Activated CD8-positive, alpha-beta T cell treated with anti-CD3 and anti-CD28 coated beads for 36 hours (primary cell): Measurements from ENCODE around the gene MAP1A. TPM values are rescaled to one million over a fixed set of nuclear protein-coding genes. Genes with fewer than 3 reads are reported as not detected.

Experiments
- ATAC-seq: fragments of 200-7000 bp; cut with Tn5 transposase; one replicate; pipeline ENCODE4 v1.10.0; 2021; ENCODE audit warnings: mild to moderate bottlenecking, moderate library complexity
- CTCF ChIA-PET: fragments of 350-600 bp; sonication (Branson Sonifier 250); formaldehyde crosslinking; loops from one replicate; lab custom pipeline; 2021; ENCODE audit warnings: antibody characterized with exemption; lab: Charles Lee
- POLR2A ChIA-PET: fragments of 350-600 bp; sonication (Branson Sonifier 250); formaldehyde crosslinking; loops from one replicate; lab custom pipeline; 2021; ENCODE audit warnings: antibody characterized with exemption; lab: Charles Lee
- DNase-seq: peaks from one replicate; pipeline ENCODE4 v3.0.0-alpha.2; 2020
- H3K27ac Mint-ChIP-seq: one replicate; pipeline ENCODE4 v1.8.0; 2021; ENCODE audit warnings: mild to moderate bottlenecking, mixed read lengths
- H3K27me3 Mint-ChIP-seq: one replicate; pipeline ENCODE4 v1.8.0; 2021; ENCODE audit warnings: mixed read lengths
- H3K36me3 Mint-ChIP-seq: one replicate; pipeline ENCODE4 v1.8.0; 2021; ENCODE audit warnings: low read depth, mixed read lengths
- H3K4me1 Mint-ChIP-seq: one replicate; pipeline ENCODE4 v1.8.0; 2021; ENCODE audit warnings: low read depth, mixed read lengths
- H3K4me3 Mint-ChIP-seq: one replicate; pipeline ENCODE4 v1.8.0; 2021; ENCODE audit warnings: mild to moderate bottlenecking, moderate library complexity, mixed read lengths
- H3K9me3 Mint-ChIP-seq: one replicate; pipeline ENCODE4 v1.8.0; 2021; ENCODE audit warnings: mixed read lengths
- CTCF ChIP-seq: fragments of 200-600 bp; IDR thresholded peaks from one replicate; pipeline ENCODE4 v1.8.0; 2022; ENCODE audit warnings: antibody characterized with exemption, mild to moderate bottlenecking
- intact Hi-C: fragments of 100-400 bp; cut with micrococcal nuclease; formaldehyde crosslinking; loops from one replicate; pipeline ENCODE4 v1.10.0; 2022
- total RNA-seq, 2 experiments: library from RNA; stranded (reverse); gene quantifications; one replicate each; pipeline ENCODE4 v1.2.3, GENCODE V29; 2021

MAP1A gene
- total RNA-seq, 2 experiments from 2014 or later: 0.78 to 0.86 TPM

- Mint-ChIP-seq H3K27ac (no peak overlapping the region), H3K4me1 (peaks cover 9% of the 10 kb centered on the region), H3K4me3 (no peak overlapping the region), H3K27me3 (peaks cover 5% of the 10 kb centered on the region), H3K36me3 (no peaks in the 10 kb centered on the region), H3K9me3 (no peaks in the 10 kb centered on the region)
- no peak for TF ChIP-seq CTCF
- intact Hi-C loops: no loop called here
- ATAC-seq (no peak), DNase-seq (no peak)
- CTCF ChIA-PET: interaction anchor here (0.9 to 2.3 kb wide), 2 partner anchors 10 to 148 kb away, joined by 3 to 16 read pairs; no protein-coding TSS in a partner anchor
- POLR2A ChIA-PET: interaction anchor here (1.1 kb wide), 1 partner anchor 9 kb away, joined by 3 read pairs; no protein-coding TSS in a partner anchor
Observed at GRCh38 chr15:43523646-43524045, 6.2 kb downstream of the MAP1A start.

GRCh38 chr15:43524254-43524845 is 6.9 kb downstream of the MAP1A start:
- CTCF ChIA-PET: interaction anchor here (2.3 kb wide), 1 partner anchor 11 kb away, joined by 16 read pairs; no protein-coding TSS in a partner anchor
- no peak for DNase-seq
- POLR2A ChIA-PET: interaction anchor here (1.1 kb wide), 1 partner anchor 10 kb away, joined by 3 read pairs; no protein-coding TSS in a partner anchor
- Mint-ChIP-seq H3K9me3 (no peaks in the 10 kb centered on the region), H3K4me3 (no peak overlapping the region), H3K27me3 (peaks cover 5% of the 10 kb centered on the region), H3K4me1 (peaks cover 7% of the 10 kb centered on the region), H3K27ac (no peak overlapping the region), H3K36me3 (no peaks in the 10 kb centered on the region)
- ATAC-seq: no peak
- no peak for TF ChIP-seq CTCF
- intact Hi-C loops: no loop called here

GRCh38 chr15:43525131-43525530 is 7.7 kb downstream of the MAP1A start:
- no peak overlapping the region for H3K27ac Mint-ChIP-seq

GRCh38 chr15:43526261-43526930 is 9.0 kb downstream of the MAP1A start:
- Mint-ChIP-seq H3K4me3 (no peak overlapping the region), H3K9me3 (no peaks in the 10 kb centered on the region), H3K4me1 (peaks cover 7% of the 10 kb centered on the region), H3K36me3 (no peaks in the 10 kb centered on the region), H3K27me3 (no peaks in the 10 kb centered on the region), H3K27ac (no peak overlapping the region)
- TF ChIP-seq CTCF: no peak
- ATAC-seq (no peak), DNase-seq (no peak)
- ChIA-PET POLR2A (interaction anchor here (1.1 to 1.5 kb wide), 3 partner anchors 9 to 17 kb away, joined by 3 read pairs; partner anchors contain the start of gene MAP1A), CTCF (interaction anchor here (3.2 kb wide), 1 partner anchor 12 kb away, joined by 22 read pairs; no protein-coding TSS in a partner anchor)
- intact Hi-C loops: no loop called here

More at GRCh38 chr15:43525131-43525530, 7.7 kb downstream of the MAP1A start:
- intact Hi-C loops: no loop called here
- Mint-ChIP-seq H3K4me1 (peaks cover 7% of the 10 kb centered on the region), H3K9me3 (no peaks in the 10 kb centered on the region), H3K27me3 (no peaks in the 10 kb centered on the region), H3K36me3 (no peaks in the 10 kb centered on the region), H3K4me3 (no peak overlapping the region)
- peak; percentile 37 for ATAC-seq
- no peak for TF ChIP-seq CTCF
- no peak for DNase-seq
- CTCF ChIA-PET: interaction anchor here (0.6 kb wide), 1 partner anchor 127 kb away, joined by 4 read pairs; no protein-coding TSS in a partner anchor
- POLR2A ChIA-PET: interaction anchor here (1.5 kb wide), 1 partner anchor 10 kb away, joined by 3 read pairs; no protein-coding TSS in a partner anchor
